Activated CD4-positive, alpha-beta T cell treated with anti-CD3 and anti-CD28 coated beads, Interleukin-2, amount 10 ng/mL, durations not matched to agents 24 days and 14 days (primary cell): Measurements from ENCODE around the gene ST3GAL4. TPM values are rescaled to one million over a fixed set of nuclear protein-coding genes. Genes with fewer than 3 reads are reported as not detected.
A peak's percentile ranks its signal among the peaks of the same experiment; 100 is the strongest.
"Not testable (repeated sequence)": the region's sequence is repeated elsewhere in the genome, so short reads cannot be mapped to it uniquely, and the experiment has no call there.

Experiments
- DNase-seq: peaks from one replicate; pipeline ENCODE4 v3.0.0; 2022
- H3K27ac Mint-ChIP-seq: one replicate; pipeline ENCODE4 v1.8.0; 2022; ENCODE audit warnings: mild to moderate bottlenecking, mixed read lengths
- H3K27me3 Mint-ChIP-seq: one replicate; pipeline ENCODE4 v1.8.0; 2022; ENCODE audit warnings: mixed read lengths
- H3K36me3 Mint-ChIP-seq: one replicate; pipeline ENCODE4 v1.8.0; 2022; ENCODE audit warnings: low read depth, mild to moderate bottlenecking, mixed read lengths
- H3K4me1 Mint-ChIP-seq: one replicate; pipeline ENCODE4 v1.8.0; 2021; ENCODE audit warnings: mixed read lengths
- H3K4me3 Mint-ChIP-seq: one replicate; pipeline ENCODE4 v1.8.0; 2022; ENCODE audit warnings: mild to moderate bottlenecking, moderate library complexity, mixed read lengths
- H3K9me3 Mint-ChIP-seq: one replicate; pipeline ENCODE4 v1.8.0; 2021; ENCODE audit warnings: mixed read lengths
- intact Hi-C: fragments of 100-400 bp; cut with micrococcal nuclease; formaldehyde crosslinking; loops from one replicate; pipeline ENCODE4 v1.15.1; 2023
- total RNA-seq: library from RNA; stranded (reverse); gene quantifications from 2 replicates; pipeline ENCODE4 v1.2.3, GENCODE V29; 2022

Gene ST3GAL4, protein sequence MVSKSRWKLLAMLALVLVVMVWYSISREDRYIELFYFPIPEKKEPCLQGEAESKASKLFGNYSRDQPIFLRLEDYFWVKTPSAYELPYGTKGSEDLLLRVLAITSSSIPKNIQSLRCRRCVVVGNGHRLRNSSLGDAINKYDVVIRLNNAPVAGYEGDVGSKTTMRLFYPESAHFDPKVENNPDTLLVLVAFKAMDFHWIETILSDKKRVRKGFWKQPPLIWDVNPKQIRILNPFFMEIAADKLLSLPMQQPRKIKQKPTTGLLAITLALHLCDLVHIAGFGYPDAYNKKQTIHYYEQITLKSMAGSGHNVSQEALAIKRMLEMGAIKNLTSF
- 12.3 and 13.3 TPM in 2 replicates for total RNA-seq

GRCh38 chr11:126355324-126355925, at the start of gene ST3GAL4:
Gene ST3GAL4, plus strand, starts transcription at chr11:126355686. Its CDS starts 50,470 bp downstream, at chr11:126406156.
- H3K36me3 Mint-ChIP-seq: peaks cover 25% of the 10 kb centered on the region
- peak within 1 kb of the TSS; percentile 93 for H3K27ac Mint-ChIP-seq
- H3K4me1 Mint-ChIP-seq: peaks cover 35% of the 10 kb centered on the region
- no peaks in the 10 kb centered on the region for H3K27me3 Mint-ChIP-seq
- no peaks in the 10 kb centered on the region for H3K9me3 Mint-ChIP-seq
- DNase-seq: peak; percentile 91
- intact Hi-C loops: loop anchor here (2.0 kb wide), 4 partner anchors 61 to 293 kb away; partner anchors contain the start of genes CDON, FAM118B, RPUSD4 and TIRAP
- peak within 1 kb of the TSS; percentile 96 for H3K4me3 Mint-ChIP-seq

- H3K4me1 Mint-ChIP-seq: peaks cover 22% of the 10 kb centered on the region
- intact Hi-C loops: no loop called here
- peak overlapping the region; percentile 70 for H3K27ac Mint-ChIP-seq
- peak overlapping the region; percentile 76 for H3K4me3 Mint-ChIP-seq
- peaks cover 29% of the 10 kb centered on the region for H3K36me3 Mint-ChIP-seq
- no peaks in the 10 kb centered on the region for H3K9me3 Mint-ChIP-seq
- peak; percentile 77 for DNase-seq
- no peaks in the 10 kb centered on the region for H3K27me3 Mint-ChIP-seq
Observed at GRCh38 chr11:126305699-126306098, 49.8 kb upstream of the ST3GAL4 start.

DNA sequence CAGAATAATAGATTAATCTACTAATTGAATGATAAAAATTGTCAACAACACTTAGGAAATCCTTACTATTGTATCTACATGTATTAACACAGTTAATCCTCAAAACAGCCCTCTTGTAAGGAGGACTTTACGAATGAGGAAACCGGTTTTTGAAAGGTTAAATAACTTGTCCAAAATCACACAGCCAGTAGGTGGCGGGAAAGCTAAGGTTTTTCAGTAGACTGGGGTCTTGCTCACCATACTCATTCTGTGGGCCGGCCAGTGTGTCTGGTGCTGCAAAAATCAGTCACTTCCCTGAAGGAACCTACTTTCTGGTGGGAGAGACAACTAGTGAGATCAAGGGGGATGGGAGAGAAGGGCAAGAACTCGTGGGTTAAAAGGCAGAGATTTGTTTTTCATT, 47.8 kb upstream of the ST3GAL4 start:
- Mint-ChIP-seq H3K27me3 (no peaks in the 10 kb centered on the region), H3K27ac (no peak overlapping the region), H3K4me3 (no peak overlapping the region), H3K36me3 (peaks cover 29% of the 10 kb centered on the region), H3K9me3 (no peaks in the 10 kb centered on the region), H3K4me1 (peaks cover 19% of the 10 kb centered on the region)
- intact Hi-C loops: no loop called here
- peak; percentile 66 for DNase-seq

DNA sequence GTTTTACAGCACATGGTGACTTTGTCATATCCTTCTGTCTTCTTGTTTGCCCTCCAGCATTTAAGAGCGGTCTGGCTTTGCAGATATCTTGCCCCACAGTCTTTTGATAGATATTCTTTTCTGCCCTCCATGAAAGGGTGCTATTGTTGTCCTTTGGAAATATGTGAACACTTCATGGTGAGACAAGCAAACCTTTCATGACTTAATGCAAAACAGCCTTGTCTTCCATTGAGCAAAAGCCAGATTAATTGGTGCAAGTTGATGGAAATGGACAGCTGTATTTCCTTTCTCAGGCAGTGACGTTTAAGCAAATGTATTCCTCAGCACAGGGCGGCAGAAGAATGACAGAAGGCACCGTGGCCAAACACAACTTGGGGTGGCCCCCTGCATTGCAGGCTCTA, 47.2 kb upstream of the ST3GAL4 start:
- peaks cover 19% of the 10 kb centered on the region for H3K4me1 Mint-ChIP-seq
- no peak overlapping the region for H3K27ac Mint-ChIP-seq
- H3K4me3 Mint-ChIP-seq: no peak overlapping the region
- H3K36me3 Mint-ChIP-seq: peaks cover 28% of the 10 kb centered on the region
- intact Hi-C loops: no loop called here
- no peaks in the 10 kb centered on the region for H3K9me3 Mint-ChIP-seq
- H3K27me3 Mint-ChIP-seq: no peaks in the 10 kb centered on the region
- DNase-seq: no peak

DNA sequence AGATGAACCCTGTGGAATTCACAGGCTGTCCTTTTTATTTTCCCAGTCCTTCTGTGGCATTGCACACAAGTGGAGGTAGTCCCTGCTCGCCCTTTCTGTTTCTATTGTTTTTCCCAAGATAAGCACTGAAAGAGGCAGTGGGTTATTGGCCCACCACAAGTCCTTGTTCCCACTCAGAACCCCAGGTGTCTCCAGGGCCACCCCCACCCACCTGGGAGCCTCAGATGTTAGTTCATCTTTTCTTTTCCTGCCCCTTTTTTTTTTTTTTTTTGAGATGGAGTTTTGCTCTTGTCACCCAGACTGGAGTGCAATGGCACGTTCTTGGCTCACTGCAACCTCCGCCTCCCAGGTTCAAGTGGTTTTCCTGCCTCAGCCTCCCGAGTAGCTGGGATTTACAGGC, 46.7 kb upstream of the ST3GAL4 start:
- DNase-seq, intact Hi-C loops, H3K27ac Mint-ChIP-seq: not testable (repeated sequence)

DNA sequence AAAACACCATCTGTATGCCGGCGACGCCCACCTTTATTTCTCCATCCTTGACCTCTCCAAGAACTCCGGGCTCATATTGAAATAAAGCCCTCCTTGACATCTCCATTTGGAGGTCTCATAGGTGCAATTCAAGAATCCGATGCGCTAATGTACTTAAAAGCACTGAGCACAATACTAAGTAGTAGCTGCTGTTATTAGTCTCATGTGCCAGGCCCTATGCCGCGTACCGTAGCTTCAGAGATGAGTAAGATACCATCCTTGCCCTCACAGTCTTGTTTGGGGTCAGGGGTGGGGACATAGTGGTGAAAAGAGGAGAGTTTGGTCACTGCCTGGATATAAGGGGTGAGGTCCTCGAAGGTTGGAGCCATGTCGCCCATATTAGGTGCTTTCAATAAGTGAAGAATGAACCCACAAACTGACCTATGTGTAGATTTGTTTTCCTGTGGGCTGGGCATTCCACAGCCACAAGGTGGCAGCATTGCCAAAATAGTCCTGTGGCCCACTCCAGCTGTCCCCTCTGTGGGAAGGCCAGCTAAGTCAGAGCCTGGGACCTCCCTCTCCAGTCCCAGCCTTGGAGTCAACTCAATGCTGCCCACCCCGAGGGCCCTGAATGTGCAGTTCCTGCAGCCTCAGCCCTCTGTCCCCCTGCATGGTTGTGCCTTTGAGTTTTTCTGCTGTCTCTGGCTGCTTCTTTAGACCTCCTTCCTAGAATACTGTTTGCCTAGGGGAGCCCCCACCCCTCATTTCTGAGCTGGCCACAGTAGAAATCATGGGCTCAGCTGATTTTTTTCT, 45.1 kb upstream of the ST3GAL4 start:
- no peaks in the 10 kb centered on the region for H3K27me3 Mint-ChIP-seq
- DNase-seq: peak; percentile 89
- no peak overlapping the region for H3K27ac Mint-ChIP-seq
- no peaks in the 10 kb centered on the region for H3K9me3 Mint-ChIP-seq
- H3K4me1 Mint-ChIP-seq: peaks cover 16% of the 10 kb centered on the region
- intact Hi-C loops: loop anchor here (2.0 to 10.0 kb wide), 2 partner anchors 170 to 664 kb away; no protein-coding TSS in a partner anchor
- H3K36me3 Mint-ChIP-seq: peaks cover 37% of the 10 kb centered on the region
- H3K4me3 Mint-ChIP-seq: no peak overlapping the region

More for the DNA sequence above, 46.7 kb upstream of the ST3GAL4 start:
- H3K9me3 Mint-ChIP-seq, H3K27me3 Mint-ChIP-seq, H3K4me3 Mint-ChIP-seq: not testable (repeated sequence)
- H3K36me3 Mint-ChIP-seq: peaks cover 30% of the 10 kb centered on the region
- peaks cover 19% of the 10 kb centered on the region for H3K4me1 Mint-ChIP-seq

- Mint-ChIP-seq H3K36me3 (peaks cover 36% of the 10 kb centered on the region), H3K9me3 (no peaks in the 10 kb centered on the region), H3K27ac (no peak overlapping the region), H3K4me1 (peaks cover 13% of the 10 kb centered on the region), H3K27me3 (no peaks in the 10 kb centered on the region), H3K4me3 (no peak overlapping the region)
- intact Hi-C loops: loop anchor here (2.0 to 10.0 kb wide), 2 partner anchors 170 to 664 kb away; no protein-coding TSS in a partner anchor
- DNase-seq: no peak
Observed at GRCh38 chr11:126310992-126311310, 44.5 kb upstream of the ST3GAL4 start.

GRCh38 chr11:126311401-126312291, 43.8 kb upstream of the ST3GAL4 start:
- no peaks in the 10 kb centered on the region for H3K27me3 Mint-ChIP-seq
- peaks cover 41% of the 10 kb centered on the region for H3K36me3 Mint-ChIP-seq
- peaks cover 16% of the 10 kb centered on the region for H3K4me1 Mint-ChIP-seq
- H3K4me3 Mint-ChIP-seq: no peak overlapping the region
- no peaks in the 10 kb centered on the region for H3K9me3 Mint-ChIP-seq
- no peak for DNase-seq
- intact Hi-C loops: loop anchor here (2.0 to 10.0 kb wide), 2 partner anchors 169 to 663 kb away; no protein-coding TSS in a partner anchor
- no peak overlapping the region for H3K27ac Mint-ChIP-seq

DNA sequence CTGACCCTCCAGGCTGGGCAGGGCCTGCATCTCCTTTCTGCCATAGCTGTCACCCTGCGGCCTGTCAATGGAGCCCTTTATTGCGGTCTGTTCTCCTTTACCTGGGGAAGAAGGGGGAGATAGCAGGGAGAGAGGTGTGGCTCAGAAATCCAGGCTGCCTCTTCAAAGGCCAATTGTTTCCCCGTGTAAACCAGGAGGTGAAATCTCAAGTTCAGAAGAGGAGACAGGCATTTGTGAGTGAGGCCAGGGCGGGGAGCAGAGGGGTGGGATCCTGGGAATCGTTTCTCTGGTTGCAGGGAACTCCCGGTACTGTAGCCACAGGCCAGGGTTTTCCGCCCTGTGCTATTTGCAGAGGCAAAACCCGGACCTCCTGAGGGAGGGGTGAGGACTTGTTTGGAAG, 42.5 kb upstream of the ST3GAL4 start:
- Mint-ChIP-seq H3K4me3 (no peak overlapping the region), H3K4me1 (peaks cover 19% of the 10 kb centered on the region), H3K27me3 (no peaks in the 10 kb centered on the region), H3K36me3 (peaks cover 40% of the 10 kb centered on the region), H3K9me3 (no peaks in the 10 kb centered on the region), H3K27ac (no peak overlapping the region)
- intact Hi-C loops: loop anchor here (10.0 kb wide), 1 partner anchor 662 kb away; no protein-coding TSS in a partner anchor
- no peak for DNase-seq

DNA sequence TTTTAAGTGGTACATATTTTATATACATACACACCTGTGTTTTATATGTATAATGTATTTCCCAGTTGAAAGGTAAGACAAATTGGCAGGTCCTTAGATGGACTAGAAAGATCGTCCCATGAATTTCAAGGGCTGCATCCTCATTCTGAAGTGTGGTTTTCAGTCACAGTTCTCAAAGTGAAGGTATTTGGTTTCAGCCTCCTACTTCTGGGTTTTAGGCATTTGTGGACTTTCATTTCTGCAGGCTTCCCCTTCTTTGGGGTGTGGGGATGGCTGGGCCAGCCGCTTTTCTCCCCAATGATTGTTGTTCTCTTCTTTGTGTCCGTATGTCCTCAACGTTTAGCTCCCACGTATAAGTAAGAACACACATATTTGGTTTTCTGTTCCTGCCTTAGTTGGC, 41.7 kb upstream of the ST3GAL4 start:
- Mint-ChIP-seq H3K4me1 (peaks cover 28% of the 10 kb centered on the region), H3K4me3 (no peak overlapping the region), H3K27ac (no peak overlapping the region), H3K9me3 (no peaks in the 10 kb centered on the region), H3K27me3 (no peaks in the 10 kb centered on the region), H3K36me3 (peaks cover 38% of the 10 kb centered on the region)
- DNase-seq: no peak
- intact Hi-C loops: loop anchor here (10.0 kb wide), 1 partner anchor 661 kb away; no protein-coding TSS in a partner anchor

DNA sequence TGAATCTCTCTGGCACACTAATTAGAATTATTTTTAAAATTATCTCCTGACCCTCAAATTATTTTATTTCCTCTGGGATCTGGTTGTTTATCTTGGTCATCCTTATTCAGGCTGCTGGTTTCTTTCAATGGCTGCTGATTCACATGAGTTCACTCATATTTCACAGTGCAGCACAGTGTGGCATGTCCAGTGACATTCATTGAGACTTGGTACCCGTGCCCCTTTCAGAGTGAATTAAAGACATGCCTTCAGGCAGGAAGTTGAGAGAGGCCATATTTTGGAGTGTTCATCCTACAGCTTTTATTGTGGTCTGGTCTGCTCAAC, 38.1 kb upstream of the ST3GAL4 start:
- no peaks in the 10 kb centered on the region for H3K9me3 Mint-ChIP-seq
- peaks cover 38% of the 10 kb centered on the region for H3K36me3 Mint-ChIP-seq
- intact Hi-C loops: loop anchor here (5.0 to 10.0 kb wide), 3 partner anchors 35 to 657 kb away; no protein-coding TSS in a partner anchor
- H3K4me3 Mint-ChIP-seq: peak overlapping the region; percentile 56
- no peaks in the 10 kb centered on the region for H3K27me3 Mint-ChIP-seq
- H3K27ac Mint-ChIP-seq: peak overlapping the region; percentile 80
- no peak for DNase-seq
- H3K4me1 Mint-ChIP-seq: peaks cover 37% of the 10 kb centered on the region

DNA sequence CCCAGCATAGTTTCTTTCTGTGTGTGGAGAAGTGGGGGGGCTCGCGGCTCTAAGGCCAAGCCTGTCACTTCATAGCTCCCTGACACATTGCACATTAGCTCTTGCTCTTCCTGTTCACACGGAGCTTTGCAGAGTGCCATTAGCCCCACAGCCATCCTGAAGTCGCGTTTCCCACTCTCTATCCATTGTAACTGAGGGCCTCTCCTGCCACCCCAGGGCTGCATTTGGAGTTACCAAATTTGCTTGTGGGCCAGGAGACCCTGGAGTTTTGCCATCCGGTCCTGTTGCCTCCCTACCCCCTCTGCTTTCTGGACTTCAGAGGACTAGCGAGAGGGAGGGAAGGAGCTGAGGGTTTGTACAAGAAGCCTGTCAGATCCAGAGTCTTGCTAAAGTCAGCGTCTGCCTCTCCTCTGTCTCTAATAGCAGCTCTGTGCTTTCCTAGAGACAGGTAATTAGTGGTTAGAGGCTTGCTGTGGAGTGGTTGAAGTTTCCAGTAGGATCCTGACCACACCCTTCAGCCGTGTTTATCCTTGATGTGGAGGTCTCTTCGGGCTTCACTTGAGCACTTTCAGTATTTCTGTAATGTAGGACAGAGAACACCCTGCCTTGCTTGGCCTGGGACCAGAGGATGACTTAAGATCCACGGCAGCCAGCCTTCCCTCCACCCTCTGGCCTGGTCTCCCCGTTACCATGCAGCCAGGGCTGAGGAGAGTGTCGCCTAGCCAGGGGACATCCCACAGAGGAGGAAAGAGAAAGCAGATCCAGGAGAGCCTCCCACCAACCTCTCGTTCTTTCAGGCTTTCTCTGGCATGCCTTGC, 37.5 kb upstream of the ST3GAL4 start:
- DNase-seq: peak; percentile 72
- intact Hi-C loops: loop anchor here (5.0 to 10.0 kb wide), 3 partner anchors 34 to 657 kb away; no protein-coding TSS in a partner anchor
- H3K9me3 Mint-ChIP-seq: no peaks in the 10 kb centered on the region
- no peaks in the 10 kb centered on the region for H3K27me3 Mint-ChIP-seq
- peak overlapping the region; percentile 80 for H3K27ac Mint-ChIP-seq
- H3K36me3 Mint-ChIP-seq: peaks cover 38% of the 10 kb centered on the region
- peak overlapping the region; percentile 56 for H3K4me3 Mint-ChIP-seq
- H3K4me1 Mint-ChIP-seq: peaks cover 37% of the 10 kb centered on the region
